K562 (cell line): ENCODE data around the gene CDCP1. TPM values are rescaled to one million over a fixed set of nuclear protein-coding genes. Genes with fewer than 3 reads are reported as not detected.

Source experiments
- BACH1 ChIP-seq: fragments of 200-800 bp; sonication (Bioruptor generic); IDR thresholded peaks from 2 replicates; pipeline ENCODE4 v1.6.1; 2016; ENCODE audit warnings: missing genetic modification characterization, missing compliant biosample characterization
- DDX20 ChIP-seq: fragments of 450-650 bp; IDR thresholded peaks from 2 replicates; pipeline ENCODE4 v1.6.1; 2016; ENCODE audit warnings: missing genetic modification characterization, low read depth, mild to moderate bottlenecking, missing compliant biosample characterization, moderate library complexity
- NEUROD1 ChIP-seq: fragments of 150-350 bp; IDR thresholded peaks from 2 replicates; pipeline ENCODE4 v1.6.1; 2014; ENCODE audit warnings: borderline replicate concordance, low read length, low read depth; ENCODE audit not compliant: partially characterized antibody
- PCBP1 ChIP-seq: fragments of 200-400 bp; formaldehyde crosslinking; IDR thresholded peaks from 2 replicates; pipeline ENCODE4 v1.6.1; 2018; ENCODE audit warnings: mild to moderate bottlenecking, low read depth, low read length; ENCODE audit not compliant: poor library complexity, severe bottlenecking
- RAD21 ChIP-seq, 2 experiments: fragments of 250-450 bp in 1 of 2; fragments of 450-650 bp in 1 of 2; sonication (Bioruptor Pico) in 1 of 2; formaldehyde crosslinking in 1 of 2; IDR thresholded peaks in 1 of 2; conservative IDR thresholded peaks in 1 of 2; 2 replicates each; pipeline versions ENCODE4 v1.4.0 to v1.8.0; 2020 to 2022; ENCODE audit warnings: mild to moderate bottlenecking in 2 of 2, moderate library complexity in 1 of 2
- THRB ChIP-seq: fragments of 450-650 bp; formaldehyde crosslinking; conservative IDR thresholded peaks from 2 replicates; pipeline ENCODE4 v1.4.0; 2022; ENCODE audit warnings: mild to moderate bottlenecking, missing genetic modification characterization
- ZNF274 ChIP-seq: IDR thresholded peaks from 2 replicates; pipeline ENCODE4 v1.6.1; 2011; ENCODE audit warnings: low read depth, mild to moderate bottlenecking, low read length, moderate library complexity, borderline replicate concordance
- polyA plus RNA-seq, 8 experiments: library from polyadenylated mRNA; depleted of rRNA in 4 of 8; stranded (reverse) in 5 of 8; unstranded in 3 of 8; fragments of >200 nt; fragmentation: Nextera tagmentation in 2 of 8; fragmentation: Illumina TruSeq in 1 of 8; extraction: Ambion mirVana in 2 of 8; extraction: Trizol in 1 of 8; gene quantifications; 2 replicates each; pipeline versions ENCODE4 v1.2.1 to v1.2.3, GENCODE V29; 2011 to 2014; ENCODE audit warnings: inconsistent platforms in 1 of 8, missing spikeins in 1 of 8
- total RNA-seq, 7 experiments: library from RNA; depleted of rRNA in 6 of 7; stranded (reverse); fragments of >200 nt in 6 of 7; fragmentation: Illumina TruSeq in 2 of 7; extraction: Trizol in 2 of 7; gene quantifications; 2 replicates each; pipeline versions ENCODE4 v1.2.1 to v1.2.3, GENCODE V29; 2011 to 2021; ENCODE audit warnings: low replicate concordance in 1 of 7
- TF ChIP-seq, protein P1 (sequence below): fragments of 250-450 bp; sonication (Bioruptor Pico); IDR thresholded peaks from 2 replicates; pipeline ENCODE4 v1.5.0; 2020; ENCODE audit warnings: mild to moderate bottlenecking, borderline replicate concordance
- TF ChIP-seq, protein P2 (sequence below), 2 experiments: fragments of 200-800 bp in 1 of 2; sonication (Bioruptor generic) in 1 of 2; sonication (generic) in 1 of 2; formaldehyde crosslinking in 1 of 2; IDR thresholded peaks in 1 of 2; conservative IDR thresholded peaks in 1 of 2; 2 replicates each; pipeline versions ENCODE4 v1.5.0 to v1.6.1; 2016 to 2020; ENCODE audit warnings: missing compliant biosample characterization in 1 of 2, missing genetic modification characterization in 1 of 2, missing genetic modification reagents in 1 of 2
- TF ChIP-seq, protein P3 (sequence below), 2 experiments: fragments of 150-350 bp in 1 of 2; IDR thresholded peaks; 2 replicates each; pipeline ENCODE4 v1.6.1; 2012 to 2016; ENCODE audit warnings: low read depth in 2 of 2, low read length in 2 of 2, mild to moderate bottlenecking in 1 of 2, moderate library complexity in 1 of 2
- TF ChIP-seq, protein P4 (sequence below), 2 experiments: fragments of 250-450 bp in 1 of 2; fragments of 450-650 bp in 1 of 2; sonication (Bioruptor Pico) in 1 of 2; IDR thresholded peaks; 2 replicates each; pipeline versions ENCODE4 v1.6.1 to v1.8.0; 2016 to 2021; ENCODE audit warnings: mild to moderate bottlenecking in 2 of 2, moderate library complexity in 2 of 2, missing compliant biosample characterization in 1 of 2, missing genetic modification characterization in 1 of 2
- TF ChIP-seq, protein P5 (sequence below), 3 experiments: IDR thresholded peaks in 2 of 3; conservative IDR thresholded peaks in 1 of 3; 2 replicates each; pipeline ENCODE4 v1.5.1; 2011 to 2012; ENCODE audit warnings: low read length in 3 of 3, mild to moderate bottlenecking in 3 of 3, control low read depth in 2 of 3, improper control_type of control experiment in 1 of 3, inconsistent platforms in 1 of 3, low read depth in 1 of 3, mixed read lengths in 1 of 3, moderate library complexity in 1 of 3; ENCODE audit not compliant: insufficient read depth in 2 of 3

The CDCP1 gene
- total and polyA plus RNA-seq, 9 of the 15 experiments (the other 6 are each of a cell fraction or from before 2014, with no cell fraction given) = 3.9 to 16.4 (median 5.2) TPM

- TF ChIP-seq, protein P1, sequence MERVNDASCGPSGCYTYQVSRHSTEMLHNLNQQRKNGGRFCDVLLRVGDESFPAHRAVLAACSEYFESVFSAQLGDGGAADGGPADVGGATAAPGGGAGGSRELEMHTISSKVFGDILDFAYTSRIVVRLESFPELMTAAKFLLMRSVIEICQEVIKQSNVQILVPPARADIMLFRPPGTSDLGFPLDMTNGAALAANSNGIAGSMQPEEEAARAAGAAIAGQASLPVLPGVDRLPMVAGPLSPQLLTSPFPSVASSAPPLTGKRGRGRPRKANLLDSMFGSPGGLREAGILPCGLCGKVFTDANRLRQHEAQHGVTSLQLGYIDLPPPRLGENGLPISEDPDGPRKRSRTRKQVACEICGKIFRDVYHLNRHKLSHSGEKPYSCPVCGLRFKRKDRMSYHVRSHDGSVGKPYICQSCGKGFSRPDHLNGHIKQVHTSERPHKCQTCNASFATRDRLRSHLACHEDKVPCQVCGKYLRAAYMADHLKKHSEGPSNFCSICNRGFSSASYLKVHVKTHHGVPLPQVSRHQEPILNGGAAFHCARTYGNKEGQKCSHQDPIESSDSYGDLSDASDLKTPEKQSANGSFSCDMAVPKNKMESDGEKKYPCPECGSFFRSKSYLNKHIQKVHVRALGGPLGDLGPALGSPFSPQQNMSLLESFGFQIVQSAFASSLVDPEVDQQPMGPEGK = no peak
- TF ChIP-seq ZNF274 = no peak
- TF ChIP-seq, protein P2, sequence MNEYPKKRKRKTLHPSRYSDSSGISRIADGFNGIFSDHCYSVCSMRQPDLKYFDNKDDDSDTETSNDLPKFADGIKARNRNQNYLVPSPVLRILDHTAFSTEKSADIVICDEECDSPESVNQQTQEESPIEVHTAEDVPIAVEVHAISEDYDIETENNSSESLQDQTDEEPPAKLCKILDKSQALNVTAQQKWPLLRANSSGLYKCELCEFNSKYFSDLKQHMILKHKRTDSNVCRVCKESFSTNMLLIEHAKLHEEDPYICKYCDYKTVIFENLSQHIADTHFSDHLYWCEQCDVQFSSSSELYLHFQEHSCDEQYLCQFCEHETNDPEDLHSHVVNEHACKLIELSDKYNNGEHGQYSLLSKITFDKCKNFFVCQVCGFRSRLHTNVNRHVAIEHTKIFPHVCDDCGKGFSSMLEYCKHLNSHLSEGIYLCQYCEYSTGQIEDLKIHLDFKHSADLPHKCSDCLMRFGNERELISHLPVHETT (CRISPR knock-in tag; conservative IDR thresholded peaks at IDR 0.05 in 1 of 2, IDR thresholded peaks at IDR 0.05 in 1 of 2) = 0 out of 4 replicates have a peak, but pooled peaks of 1 of the 2 experiments have one; percentile 53
- TF ChIP-seq, protein P3, sequence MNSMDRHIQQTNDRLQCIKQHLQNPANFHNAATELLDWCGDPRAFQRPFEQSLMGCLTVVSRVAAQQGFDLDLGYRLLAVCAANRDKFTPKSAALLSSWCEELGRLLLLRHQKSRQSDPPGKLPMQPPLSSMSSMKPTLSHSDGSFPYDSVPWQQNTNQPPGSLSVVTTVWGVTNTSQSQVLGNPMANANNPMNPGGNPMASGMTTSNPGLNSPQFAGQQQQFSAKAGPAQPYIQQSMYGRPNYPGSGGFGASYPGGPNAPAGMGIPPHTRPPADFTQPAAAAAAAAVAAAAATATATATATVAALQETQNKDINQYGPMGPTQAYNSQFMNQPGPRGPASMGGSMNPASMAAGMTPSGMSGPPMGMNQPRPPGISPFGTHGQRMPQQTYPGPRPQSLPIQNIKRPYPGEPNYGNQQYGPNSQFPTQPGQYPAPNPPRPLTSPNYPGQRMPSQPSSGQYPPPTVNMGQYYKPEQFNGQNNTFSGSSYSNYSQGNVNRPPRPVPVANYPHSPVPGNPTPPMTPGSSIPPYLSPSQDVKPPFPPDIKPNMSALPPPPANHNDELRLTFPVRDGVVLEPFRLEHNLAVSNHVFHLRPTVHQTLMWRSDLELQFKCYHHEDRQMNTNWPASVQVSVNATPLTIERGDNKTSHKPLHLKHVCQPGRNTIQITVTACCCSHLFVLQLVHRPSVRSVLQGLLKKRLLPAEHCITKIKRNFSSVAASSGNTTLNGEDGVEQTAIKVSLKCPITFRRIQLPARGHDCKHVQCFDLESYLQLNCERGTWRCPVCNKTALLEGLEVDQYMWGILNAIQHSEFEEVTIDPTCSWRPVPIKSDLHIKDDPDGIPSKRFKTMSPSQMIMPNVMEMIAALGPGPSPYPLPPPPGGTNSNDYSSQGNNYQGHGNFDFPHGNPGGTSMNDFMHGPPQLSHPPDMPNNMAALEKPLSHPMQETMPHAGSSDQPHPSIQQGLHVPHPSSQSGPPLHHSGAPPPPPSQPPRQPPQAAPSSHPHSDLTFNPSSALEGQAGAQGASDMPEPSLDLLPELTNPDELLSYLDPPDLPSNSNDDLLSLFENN (IDR thresholded peaks at IDR 0.05; ENCODE audit: low read depth in 2 of 2, low read length in 2 of 2) = no peak
- no peak for TF ChIP-seq PCBP1
- TF ChIP-seq, protein P4, sequence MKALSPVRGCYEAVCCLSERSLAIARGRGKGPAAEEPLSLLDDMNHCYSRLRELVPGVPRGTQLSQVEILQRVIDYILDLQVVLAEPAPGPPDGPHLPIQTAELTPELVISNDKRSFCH (CRISPR knock-in tag; IDR thresholded peaks at IDR 0.05) = no peak
- TF ChIP-seq, protein P4 (tag; IDR thresholded peaks at IDR 0.05) = 0 out of 2 replicates have a peak, but pooled peaks have one; percentile 37
- peak; percentile 53; the same call in 1 of the 2 replicates for TF ChIP-seq BACH1 (tag)
- TF ChIP-seq RAD21 (CRISPR knock-in tag; conservative IDR thresholded peaks at IDR 0.05 in 1 of 2, IDR thresholded peaks at IDR 0.05 in 1 of 2) = peak in 1 of 2 experiments; percentile 46; a peak in 2 of 4 replicates
- TF ChIP-seq THRB (CRISPR knock-in tag) = no peak
- 0 out of 2 replicates have a peak, but pooled peaks have one; percentile 39 for TF ChIP-seq DDX20 (tag)
- peak; percentile 19 for TF ChIP-seq NEUROD1
- TF ChIP-seq, protein P5, sequence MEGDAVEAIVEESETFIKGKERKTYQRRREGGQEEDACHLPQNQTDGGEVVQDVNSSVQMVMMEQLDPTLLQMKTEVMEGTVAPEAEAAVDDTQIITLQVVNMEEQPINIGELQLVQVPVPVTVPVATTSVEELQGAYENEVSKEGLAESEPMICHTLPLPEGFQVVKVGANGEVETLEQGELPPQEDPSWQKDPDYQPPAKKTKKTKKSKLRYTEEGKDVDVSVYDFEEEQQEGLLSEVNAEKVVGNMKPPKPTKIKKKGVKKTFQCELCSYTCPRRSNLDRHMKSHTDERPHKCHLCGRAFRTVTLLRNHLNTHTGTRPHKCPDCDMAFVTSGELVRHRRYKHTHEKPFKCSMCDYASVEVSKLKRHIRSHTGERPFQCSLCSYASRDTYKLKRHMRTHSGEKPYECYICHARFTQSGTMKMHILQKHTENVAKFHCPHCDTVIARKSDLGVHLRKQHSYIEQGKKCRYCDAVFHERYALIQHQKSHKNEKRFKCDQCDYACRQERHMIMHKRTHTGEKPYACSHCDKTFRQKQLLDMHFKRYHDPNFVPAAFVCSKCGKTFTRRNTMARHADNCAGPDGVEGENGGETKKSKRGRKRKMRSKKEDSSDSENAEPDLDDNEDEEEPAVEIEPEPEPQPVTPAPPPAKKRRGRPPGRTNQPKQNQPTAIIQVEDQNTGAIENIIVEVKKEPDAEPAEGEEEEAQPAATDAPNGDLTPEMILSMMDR (IDR thresholded peaks at IDR 0.05 in 2 of 3, conservative IDR thresholded peaks at IDR 0.05 in 1 of 3; ENCODE audit: insufficient read depth in 2 of 3, low read depth in 1 of 3, low read length in 3 of 3) = 0 out of 6 replicates have a peak, but pooled peaks of 1 of the 3 experiments have one; percentile 5
Observed at GRCh38 chr3:45056608-45057301, 89.4 kb downstream of the CDCP1 start (continued).
